ENCODE measurements around the gene DPP9.

DPP9 gene

DNA sequence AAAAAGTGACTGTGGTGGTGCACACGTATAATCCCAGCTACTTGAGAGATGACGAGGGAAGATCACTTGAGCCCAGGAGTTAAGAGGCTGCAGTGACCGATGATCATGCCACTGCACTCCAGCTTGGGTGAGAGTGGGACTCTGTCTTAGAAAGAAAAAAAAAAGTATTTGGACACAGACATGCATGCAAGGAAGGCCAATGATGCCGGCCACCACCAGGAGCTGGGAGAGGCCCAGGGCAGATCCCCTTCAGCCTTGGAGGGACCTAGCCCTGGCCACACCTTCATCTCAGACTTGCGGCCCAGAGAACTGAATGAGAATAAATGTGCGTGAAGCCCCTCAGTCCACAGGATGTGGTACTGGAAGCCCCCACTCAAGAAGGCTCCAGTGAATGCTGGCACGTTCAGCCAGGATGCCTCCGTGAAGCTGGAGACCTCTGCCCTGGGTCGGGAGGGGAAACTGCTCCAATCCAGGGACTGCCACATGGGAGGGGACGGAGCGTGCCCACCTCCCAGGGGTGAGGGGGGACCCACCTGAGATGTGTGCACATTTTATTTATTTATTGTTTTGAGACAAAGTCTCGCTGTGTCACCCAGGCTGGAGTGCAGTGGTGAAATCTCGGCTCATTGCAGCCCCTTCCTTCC, 69.7 kb downstream of the DPP9 start:
- DNase-seq, result no peak

DNA sequence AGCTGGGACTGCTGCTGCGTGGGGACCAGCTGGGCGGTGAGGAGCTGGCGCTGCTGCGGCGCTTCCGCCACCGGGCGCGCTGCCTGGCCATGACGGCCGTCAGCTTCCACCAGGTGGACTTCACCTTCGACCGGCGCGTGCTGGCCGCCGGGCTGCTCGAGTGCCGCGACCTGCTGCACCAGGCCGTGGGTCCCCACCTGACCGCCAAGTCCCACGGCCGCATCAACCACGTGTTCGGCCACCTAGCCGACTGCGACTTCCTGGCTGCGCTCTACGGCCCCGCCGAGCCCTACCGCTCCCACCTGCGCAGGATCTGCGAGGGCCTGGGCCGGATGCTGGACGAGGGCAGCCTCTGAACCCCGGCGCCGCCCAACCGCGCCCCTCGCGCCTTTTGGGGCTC, 71.6 kb downstream of the DPP9 start:
- DNase-seq, result no peak

DNA sequence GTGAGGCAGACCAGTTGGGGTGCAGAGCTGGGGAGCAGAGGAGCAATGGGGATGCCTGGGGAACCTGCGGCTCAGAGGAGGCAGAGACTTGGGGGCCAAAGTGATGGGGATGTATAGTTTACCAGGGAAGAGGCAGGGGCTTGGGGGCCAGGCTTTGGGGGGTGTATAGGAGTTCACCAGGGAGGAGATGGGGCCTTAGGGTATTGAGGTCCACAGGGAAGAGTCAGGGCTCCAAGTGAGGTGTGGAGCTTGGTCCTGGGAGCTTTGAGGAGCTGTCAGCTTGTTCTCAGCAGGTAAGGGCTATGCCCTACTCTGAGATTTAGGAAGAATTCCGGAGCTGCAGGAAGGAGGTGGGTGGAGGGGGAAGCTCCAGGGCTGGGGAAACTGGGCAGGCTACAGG, 73.5 kb downstream of the DPP9 start:
- DNase-seq, result no peak

DNA sequence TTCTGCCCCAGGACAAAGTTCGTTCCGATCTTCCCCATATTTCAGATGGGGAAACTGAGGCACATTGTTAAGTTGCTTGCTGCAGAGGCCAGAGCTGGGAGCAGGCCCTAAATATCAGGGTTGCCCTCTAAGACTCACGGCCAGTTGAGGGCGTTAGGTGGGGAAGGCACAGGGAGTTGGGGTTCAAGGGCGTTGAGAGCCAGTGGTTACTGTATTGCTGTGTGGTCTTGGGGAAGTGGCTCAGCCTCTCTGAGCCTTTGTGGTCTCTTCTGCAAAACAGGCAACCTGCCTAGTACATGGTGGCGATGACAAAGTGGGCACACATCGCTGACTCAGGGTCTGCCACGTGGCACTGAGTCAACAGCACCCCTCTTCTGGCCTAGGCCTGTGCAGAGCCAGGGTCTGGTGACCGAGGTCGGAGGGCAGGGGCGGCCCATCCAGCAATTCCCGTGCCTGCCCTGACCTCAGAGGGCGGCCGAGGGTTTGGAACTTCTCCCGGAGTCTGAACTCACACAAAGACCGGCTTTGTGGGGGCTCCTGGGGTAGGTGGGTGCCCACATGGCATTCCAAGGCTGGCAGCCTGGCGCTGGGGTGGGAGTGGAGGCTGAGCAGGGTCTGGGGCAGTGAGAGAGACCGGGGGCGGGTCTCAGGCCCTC, 74.1 kb downstream of the DPP9 start:
- DNase-seq, result no peak

DNA sequence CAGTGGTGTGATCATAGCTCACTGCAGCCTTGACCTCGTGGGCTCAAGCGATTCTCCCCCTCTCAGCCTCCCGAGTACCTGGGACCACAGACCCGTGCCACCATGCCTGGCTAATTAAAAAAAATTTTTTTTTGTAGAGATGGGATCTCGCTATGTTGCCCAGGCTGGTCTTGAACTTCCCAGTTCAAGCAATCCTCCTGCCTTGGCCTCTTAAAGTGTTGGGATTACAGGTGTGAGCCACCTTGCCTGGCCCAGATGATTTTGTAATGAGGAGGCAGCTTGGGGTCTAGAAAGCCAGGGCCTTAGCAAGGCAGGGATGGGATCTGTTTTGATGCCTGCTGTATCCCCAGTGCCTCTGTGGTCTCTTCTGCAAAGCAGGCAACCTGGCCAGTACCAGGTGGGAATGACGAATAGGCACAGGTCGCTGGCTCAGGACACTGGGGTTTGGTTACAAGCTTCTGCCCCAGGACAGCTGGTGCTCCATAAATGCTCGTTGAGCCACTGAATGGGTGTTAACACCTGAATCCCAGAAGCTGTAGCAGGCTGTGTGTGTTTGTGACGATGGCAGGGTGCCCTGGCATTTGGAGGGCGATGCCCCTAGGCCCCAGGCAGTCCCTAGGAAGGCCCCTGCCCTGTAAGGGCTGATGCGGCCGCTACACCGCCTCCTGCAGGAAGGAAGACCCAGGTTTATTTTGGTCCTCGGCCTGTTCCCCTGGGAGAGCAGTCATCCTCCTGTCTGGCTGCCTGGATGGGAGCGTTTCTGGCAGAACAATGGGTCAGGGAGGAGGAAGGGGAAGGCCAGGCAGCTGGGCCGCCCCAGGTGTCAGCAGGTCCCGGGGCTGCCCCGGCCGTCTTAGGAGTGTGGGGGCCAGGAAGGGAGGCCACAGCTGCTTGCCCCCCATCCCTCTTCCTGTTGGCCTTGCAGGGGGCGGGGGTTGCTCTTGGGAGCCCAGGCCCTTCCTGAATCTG, 75.7 kb downstream of the DPP9 start:
- no peak for DNase-seq

DNA sequence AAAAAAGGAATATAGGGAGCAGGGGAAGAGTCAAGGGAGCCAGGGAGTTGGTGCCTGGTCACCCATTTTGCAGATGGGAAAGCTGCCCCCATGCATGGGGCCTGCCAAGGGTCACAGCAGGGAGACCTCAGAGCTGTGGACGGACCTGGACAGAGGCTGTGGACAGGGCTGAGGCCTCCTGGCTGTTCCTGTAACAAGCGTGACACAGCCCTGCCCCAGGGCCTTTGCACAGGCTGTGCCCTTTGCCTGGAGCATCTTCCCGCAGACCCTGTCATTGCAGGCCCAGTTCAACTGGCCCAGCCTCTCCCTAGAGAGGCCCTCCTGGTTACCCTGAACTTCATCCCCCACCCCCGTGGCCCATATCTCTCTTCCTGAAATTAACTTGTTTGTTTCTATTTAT, 77.9 kb downstream of the DPP9 start:
- DNase-seq, result no peak

DNA sequence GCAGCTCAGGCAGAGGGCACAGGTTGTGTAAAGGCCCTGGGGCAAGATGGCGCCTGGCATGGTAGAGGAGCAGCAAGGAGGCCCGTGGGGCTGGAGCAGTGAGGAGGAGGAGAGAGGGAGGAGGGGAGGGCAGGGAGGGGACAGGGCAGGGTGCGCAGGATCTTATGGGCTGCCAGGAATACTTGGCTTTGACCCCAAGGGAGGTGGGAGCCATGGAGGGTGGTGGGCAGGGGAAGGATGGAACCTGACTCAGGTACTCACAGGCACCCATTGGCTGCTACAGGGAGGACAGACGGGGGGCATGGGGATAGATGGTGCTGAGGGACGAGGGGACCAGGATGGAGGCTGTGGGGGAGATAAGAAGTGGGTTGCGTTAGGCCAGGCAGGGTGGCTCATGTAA, 81.0 kb downstream of the DPP9 start:
- DNase-seq, result no peak

DNA sequence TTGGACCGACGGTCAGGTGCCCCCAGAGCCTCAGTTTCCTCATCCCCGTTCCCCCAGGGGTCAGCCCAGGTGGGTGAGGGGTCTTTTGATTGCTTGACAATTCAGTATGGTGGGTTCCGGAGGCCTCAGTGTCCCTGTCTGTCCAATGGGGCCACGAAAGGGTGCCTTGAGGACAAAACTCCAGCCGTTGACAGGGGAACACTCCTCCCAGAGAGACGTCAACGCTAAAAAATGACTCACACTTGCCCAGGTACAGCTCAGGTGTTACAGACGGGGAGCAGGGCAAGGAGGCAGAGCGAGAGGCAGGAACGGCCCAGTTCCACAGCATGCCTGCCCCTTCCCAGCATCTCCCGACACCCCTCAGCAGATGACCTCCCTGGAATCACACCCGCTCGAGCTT, 82.5 kb downstream of the DPP9 start:
- no peak for DNase-seq

DNA sequence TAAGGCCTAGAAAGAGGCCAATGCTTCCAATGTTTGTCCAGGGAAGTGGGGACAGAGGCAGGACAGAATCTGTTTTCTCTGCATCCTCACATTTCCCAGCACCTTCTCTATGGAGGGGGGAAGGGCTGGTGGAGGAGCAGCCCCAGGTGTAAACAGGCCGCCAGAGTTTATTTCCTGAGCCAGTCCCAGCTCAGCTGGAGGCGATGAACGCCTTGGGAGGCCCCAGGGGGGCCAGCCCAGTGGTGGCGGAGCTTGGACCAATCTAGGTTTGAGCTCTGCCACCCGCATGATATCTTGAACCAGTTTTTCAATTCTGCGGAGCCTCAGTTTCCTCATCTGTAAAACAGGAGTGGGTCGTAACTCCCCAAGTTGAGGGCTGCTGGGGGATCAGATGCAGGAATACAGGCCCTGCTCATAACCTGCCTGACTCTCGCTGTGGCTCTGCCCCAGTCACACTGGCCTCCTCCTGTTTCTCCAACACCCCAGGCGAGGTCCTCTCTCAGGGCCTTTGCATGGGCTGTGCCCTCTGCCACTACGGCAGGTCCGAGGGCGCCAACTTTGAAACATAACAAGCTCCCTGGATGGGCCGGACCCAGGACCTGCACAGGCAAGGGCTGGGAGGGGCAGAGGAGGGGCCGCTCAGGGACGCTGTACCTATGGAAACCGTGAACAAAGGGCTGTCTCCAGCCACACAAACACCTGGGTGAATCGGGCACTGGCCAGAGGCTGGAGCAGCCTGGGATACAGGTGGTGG, 83.2 kb downstream of the DPP9 start:
- DNase-seq, result no peak

DNA sequence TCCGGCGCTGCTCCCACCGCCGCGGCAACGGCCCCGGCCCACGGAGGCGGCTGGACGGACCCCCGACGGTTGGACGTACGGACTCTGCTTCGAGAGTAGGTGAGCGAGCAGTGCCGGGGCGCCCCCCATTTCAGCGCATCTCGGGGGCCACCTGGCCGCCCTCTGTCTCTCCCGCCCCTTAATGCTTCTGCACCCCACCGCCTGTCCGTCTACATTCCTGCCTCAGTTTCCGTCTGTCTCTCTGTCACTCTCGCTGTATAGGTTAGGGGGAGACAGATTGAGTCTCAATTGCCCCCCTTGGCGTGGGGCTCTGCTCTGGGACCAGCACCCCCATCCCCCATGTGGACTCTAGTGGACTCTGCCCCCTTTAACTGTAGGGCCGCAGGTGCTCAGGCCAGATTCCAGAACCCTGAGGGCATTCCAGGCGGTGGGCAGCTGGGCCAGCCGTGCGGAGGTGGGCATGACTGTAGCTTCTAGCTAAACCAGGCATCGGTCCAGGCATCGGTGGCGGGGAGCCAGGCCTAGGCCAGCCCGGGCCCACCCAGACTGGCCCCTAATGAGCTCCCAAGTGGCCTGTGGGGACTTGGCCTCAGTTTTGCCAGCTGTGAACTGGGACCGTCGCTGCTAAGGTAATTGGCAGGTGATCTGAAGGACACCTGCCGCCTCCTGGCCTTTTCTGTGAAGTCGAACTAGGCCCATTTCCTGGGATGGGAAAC, 84.0 kb downstream of the DPP9 start:
- no peak for DNase-seq

DNA sequence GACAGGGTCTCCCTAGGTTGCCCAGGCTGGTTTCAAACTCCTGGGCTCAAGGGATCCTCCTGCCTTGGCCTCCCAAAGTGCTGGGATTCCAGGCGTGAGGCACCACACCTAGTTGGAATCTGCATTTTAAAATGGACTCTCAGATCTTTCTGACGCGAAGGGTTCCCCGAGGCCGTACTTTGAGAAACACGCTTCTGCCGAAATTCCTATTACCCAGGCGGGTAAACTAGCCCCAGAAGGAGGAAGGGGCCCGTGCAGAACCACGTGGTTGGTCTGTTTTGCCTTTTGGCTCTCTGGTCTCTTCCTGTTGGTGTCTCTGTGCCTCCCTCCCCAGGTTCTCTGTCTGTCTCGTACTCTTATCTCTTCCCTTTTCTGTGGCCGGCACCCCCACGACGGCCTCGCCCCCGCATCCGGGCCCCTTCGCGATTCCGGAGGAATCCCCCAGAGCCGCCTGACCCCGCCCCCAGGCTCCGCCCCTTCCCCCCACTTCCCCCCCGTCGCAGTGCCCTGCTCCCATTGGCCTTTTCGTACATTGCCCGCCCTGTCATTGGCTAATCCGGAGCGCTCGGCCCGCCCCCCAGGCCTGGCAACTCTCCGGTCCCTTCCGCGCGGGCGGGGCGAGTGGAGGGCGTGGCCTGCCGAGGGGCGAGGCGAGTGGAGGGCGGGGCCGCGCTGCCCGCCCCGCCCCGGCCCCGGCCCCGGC, 84.7 kb downstream of the DPP9 start, which contains the start of gene TNFAIP8L1:
Gene TNFAIP8L1, plus strand, starts transcription at position 689 of the 703 bp plus-strand sequence. CDS start 12,354 bp downstream, outside the sequence.
- peak; percentile 99 for DNase-seq

DNA sequence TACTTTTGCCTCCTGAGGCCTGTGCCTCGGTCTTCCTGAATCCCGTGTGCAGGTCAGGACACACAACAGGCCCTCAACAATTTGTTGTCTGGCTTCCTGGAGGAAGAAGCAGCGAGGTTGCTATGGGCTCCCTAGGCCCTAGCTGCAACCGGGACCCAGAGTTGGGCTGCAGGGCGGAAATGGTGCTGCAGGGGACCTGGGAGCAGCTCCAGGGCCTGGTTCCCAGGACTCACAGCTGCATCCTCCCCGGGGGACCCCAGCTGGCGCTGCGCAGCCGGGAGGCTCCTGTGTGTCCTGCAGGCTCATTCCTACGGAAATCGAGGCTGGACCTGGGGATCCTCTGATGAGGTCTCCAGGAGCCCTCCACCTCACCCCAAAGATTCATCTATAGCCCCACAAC, 85.3 kb downstream of the DPP9 start:
- no peak for DNase-seq

DNA sequence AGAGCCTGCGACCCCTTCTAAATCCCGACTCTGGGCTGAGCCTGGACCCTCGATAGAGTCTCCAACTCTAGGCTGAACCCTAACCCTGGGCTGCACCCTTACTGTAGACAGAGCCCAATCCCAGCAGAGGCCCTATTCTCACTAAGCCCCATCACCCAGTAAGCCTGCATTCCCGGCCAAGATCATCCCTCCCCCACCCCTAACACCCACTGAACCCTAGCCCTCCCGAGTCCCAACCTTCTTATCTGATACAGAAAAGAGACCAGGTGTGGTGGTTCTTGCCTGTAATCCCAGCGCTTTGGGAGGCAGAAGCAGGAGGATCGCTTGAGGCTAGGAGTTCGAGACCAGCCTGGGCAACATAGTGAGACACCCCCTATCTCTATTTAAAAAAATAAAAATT, 86.9 kb downstream of the DPP9 start:
- no peak for DNase-seq

DNA sequence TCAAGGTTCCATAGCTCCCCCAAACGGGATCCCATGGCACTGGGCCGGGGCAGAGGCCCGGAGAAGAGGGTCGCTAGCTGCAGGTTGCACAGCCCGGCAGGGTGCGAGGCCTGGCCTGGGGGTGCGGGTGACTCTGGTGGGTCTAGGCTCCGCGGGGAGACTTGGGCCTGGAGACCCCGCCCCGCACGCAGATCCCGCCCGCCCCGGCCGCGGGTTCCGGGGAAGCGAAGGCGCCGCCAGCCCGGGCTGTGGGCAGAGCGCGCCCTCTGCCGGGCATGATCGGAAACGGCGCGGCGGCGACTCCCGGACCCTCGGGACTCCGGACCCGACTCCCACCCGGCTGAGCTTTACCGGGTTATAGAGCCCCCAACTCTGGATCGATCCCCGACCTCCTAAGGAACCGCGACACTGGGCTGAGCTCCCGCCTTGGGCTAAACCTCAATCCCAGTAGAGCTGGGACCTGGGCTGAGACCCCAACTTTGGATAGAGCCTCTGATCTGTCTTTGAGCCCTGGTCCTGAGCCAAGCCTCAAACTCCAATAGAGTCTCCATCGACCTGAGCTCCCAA, 87.4 kb downstream of the DPP9 start:
- peak; percentile 81 for DNase-seq

DNA sequence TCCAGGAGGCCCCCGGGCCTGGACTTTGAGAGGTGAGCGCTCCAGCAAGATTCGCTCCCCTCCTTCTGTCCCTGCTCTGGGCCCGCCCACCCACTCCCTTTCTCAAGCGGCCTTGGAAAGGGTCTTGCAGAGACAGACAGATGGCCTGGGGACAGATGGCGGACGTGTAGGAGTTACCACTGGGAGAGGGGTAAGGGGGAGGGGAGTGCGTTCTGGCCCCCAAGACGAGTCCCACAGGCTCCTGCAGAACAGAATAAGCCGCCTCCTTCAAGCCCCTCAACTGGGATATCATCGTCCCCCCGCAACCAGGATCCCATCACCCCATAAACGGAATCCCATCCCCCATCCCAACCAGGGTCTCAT, 87.9 kb downstream of the DPP9 start:
- DNase-seq, result no peak

DNA sequence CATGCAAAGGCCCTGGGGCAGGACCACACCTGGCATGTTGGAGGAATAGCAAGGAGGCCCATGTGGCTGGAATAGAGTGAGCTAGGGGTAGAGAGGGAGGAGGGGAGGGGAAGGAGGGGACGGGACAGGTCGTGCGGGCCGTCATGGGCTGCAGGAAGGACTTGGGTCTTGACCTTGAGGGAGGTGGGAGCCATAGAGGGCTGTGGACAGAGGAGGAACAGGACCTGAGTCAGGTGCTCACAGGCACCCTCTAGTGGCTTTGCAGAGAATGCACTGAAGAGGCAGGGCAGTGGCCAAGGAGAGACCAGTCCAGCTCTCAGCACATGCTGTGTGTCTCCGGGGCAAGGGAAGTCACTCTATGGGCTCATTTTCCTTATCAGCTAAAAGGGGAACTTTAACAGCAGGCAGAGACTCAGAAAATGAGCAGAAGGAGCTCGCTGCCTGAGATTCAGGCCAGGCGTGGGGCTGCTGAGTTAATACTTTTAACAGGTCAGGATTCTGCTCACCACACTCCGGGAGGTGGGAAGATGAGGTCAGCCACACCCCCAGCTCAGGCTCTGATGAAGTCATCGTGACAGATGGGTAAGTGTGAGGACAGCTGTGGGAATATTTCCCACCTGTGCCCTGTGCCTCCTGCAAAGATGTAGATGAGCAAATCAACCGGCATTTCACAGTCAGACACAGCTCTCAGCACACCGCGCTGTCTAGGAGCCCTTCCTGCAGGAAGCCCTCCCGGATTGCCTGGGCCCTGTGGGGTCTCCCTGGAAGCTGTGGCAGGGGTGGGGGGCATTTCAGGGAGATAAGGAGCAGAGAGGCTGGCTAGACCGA, 90.3 kb downstream of the DPP9 start:
- peak; percentile 24 for DNase-seq
